Measurements from ENCODE around the gene IPCEF1.

Gene IPCEF1

DNA sequence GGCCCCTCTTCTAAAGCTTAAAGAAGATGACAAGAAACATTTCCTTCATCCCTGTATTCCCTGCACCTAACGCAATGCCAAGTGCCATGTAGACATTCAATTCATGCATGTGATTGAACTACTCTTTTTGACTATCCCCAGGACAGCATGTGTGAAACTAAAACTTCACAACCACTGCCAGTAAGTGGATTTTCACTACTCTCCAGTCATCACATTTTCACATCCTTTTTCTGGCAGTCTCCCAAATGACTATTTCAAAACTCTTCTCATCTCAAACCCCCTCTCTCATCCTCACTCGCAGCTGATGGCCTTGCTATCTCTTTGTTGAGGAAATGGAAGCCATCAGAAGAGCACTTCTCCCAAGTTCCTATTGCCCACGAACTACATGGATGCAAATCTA lies 194.9 kb downstream of the IPCEF1 start:
- H3K4me3 ChIP-seq (ENCODE audit: control insufficient read depth, low read depth, low read length): no peak overlapping the region
- no peak for DNase-seq (ENCODE audit: low read depth)
- TF ChIP-seq, protein P1, sequence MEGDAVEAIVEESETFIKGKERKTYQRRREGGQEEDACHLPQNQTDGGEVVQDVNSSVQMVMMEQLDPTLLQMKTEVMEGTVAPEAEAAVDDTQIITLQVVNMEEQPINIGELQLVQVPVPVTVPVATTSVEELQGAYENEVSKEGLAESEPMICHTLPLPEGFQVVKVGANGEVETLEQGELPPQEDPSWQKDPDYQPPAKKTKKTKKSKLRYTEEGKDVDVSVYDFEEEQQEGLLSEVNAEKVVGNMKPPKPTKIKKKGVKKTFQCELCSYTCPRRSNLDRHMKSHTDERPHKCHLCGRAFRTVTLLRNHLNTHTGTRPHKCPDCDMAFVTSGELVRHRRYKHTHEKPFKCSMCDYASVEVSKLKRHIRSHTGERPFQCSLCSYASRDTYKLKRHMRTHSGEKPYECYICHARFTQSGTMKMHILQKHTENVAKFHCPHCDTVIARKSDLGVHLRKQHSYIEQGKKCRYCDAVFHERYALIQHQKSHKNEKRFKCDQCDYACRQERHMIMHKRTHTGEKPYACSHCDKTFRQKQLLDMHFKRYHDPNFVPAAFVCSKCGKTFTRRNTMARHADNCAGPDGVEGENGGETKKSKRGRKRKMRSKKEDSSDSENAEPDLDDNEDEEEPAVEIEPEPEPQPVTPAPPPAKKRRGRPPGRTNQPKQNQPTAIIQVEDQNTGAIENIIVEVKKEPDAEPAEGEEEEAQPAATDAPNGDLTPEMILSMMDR (IDR thresholded peaks at IDR 0.05; ENCODE audit: control insufficient read depth, insufficient read depth, low read depth, low read length, missing control alignments): no peak

DNA sequence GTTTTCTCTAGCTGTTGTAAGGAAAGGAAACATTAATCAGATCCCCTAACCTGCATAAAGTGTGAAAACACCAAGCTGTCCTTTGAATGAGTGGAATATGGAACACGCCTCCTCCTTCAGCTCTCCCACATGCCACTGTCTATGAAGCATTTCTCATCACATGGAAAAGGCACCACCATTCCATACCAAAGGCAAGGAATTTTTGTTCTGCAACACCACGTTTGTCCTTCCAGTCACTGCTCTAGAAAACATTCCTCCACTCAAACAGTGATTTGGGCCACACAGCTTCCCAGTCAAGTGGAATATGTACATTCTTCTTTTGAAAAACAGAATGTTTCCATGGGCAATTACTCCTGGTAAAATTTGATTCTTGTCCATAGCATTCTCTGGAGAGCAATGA lies 197.5 kb downstream of the IPCEF1 start:
- TF ChIP-seq, protein P1 (IDR thresholded peaks at IDR 0.05; ENCODE audit: control insufficient read depth, insufficient read depth, low read depth, low read length, missing control alignments): no peak
- DNase-seq (ENCODE audit: low read depth): no peak
- H3K4me3 ChIP-seq (ENCODE audit: control insufficient read depth, low read depth, low read length): no peak overlapping the region

DNA sequence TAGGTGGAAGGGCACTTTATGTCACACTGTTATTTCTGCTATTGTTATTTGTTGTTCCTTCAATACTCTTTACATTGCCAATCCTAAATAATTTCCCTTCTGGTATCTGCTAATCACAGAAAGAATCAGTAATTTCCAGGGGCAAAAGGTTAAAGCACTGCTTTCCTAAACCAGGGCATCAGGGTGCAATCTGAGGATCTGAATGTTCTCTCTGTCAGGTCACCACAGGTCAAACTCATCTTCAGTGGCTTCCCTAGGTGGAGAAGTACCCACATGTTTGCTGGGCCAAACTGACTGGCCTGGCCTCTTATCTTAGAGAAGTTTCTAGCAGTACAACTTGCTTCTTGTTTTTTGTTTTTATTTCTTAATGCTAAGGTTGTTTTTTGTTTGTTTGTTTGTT lies 198.9 kb downstream of the IPCEF1 start:
- no peak overlapping the region for H3K4me3 ChIP-seq (ENCODE audit: control insufficient read depth, low read depth, low read length)
- TF ChIP-seq, protein P1 (IDR thresholded peaks at IDR 0.05; ENCODE audit: control insufficient read depth, insufficient read depth, low read depth, low read length, missing control alignments): no peak
- no peak for DNase-seq (ENCODE audit: low read depth)

DNA sequence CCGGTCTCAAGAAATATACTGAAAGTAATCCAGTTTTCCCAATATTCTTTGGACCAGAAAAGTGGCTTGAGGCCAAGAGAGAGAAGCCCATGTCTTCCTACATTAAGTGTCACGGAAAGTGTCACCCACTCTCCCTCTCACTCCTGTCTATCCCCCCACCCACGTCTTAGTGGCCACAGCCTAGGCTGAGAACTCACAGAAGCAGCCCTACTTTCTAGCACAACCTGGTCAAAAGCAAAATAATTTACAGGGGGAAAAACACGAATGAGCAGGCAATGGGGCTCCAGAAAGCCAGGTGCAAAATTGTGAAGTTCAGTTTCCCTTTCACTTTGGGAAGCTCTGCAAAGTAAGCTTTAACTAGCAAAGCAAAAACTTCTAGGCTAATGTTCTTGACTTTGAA lies 199.5 kb downstream of the IPCEF1 start:
- H3K4me3 ChIP-seq (ENCODE audit: control insufficient read depth, low read depth, low read length): no peak overlapping the region
- DNase-seq (ENCODE audit: low read depth): no peak

DNA sequence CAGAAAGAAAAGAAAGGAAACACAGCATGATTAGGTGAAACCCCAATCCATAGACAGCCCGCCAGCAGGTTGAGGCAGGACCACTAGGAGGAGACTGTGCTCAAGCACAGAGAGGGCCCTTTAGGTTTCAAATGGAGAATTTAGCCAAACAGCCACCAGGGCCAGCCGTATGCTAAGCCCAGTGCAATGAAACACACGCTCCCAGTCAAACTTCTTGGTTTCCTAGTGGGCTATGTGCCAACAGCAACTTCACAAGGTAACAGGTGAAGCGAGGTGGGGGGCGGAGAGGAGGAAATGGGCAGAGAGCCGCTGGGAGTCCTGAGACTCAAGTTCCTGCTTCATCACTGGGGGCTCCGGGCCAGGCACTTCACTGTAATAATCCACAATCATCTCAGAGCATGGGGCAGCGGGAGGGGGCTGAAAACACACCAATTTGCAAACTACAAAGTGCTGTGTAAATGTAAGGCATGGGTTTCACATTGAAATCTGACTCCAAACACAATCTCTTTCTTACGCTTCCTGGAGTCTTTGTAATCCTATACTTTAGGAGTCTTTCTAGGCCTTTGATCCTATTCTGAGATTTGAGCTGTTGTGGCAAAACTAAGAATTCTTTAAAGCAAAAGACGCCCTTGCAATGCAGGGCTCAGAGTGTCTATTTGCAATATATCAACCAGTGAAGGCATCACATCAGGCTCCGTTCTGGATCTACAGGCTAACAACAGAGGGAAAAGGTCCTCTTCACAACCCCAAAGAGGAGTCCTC lies 200.3 kb downstream of the IPCEF1 start:
- H3K4me3 ChIP-seq (ENCODE audit: control insufficient read depth, low read depth, low read length): no peak overlapping the region
- no peak for DNase-seq (ENCODE audit: low read depth)
- TF ChIP-seq, protein P1 (IDR thresholded peaks at IDR 0.05; ENCODE audit: control insufficient read depth, insufficient read depth, low read depth, low read length, missing control alignments): peak; percentile 77

More for the DNA sequence above, 199.5 kb downstream of the IPCEF1 start:
- TF ChIP-seq, protein P1 (IDR thresholded peaks at IDR 0.05; ENCODE audit: control insufficient read depth, insufficient read depth, low read depth, low read length, missing control alignments): no peak

DNA sequence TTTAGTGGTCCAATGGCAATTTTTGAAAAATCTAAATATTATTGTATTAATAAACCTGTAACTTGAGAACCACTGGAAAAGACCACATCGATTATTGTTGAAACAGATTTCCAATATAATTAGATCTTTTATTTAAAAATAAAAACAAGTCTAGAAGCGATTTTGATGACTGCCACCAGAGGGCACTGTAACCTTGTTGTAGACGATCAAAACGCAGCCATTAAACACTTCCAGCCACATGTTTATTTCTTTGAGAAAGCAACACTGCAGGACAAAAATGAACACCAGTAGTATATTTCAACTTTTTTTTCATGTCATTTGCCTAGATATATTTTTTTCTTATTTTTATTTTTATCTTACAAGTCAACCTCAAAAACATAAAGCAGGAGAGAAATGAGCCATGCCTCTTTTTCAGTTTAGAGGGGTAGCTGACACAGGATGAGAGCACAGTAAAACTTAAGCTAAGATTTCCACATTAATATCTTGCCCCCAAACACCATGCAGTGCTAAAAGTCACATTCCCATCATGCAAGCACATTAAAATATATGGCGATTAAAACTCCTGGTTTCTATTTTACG lies 202.1 kb downstream of the IPCEF1 start:
- peak; percentile 47 for DNase-seq (ENCODE audit: low read depth)
- H3K4me3 ChIP-seq (ENCODE audit: control insufficient read depth, low read depth, low read length): no peak overlapping the region
- TF ChIP-seq, protein P1 (IDR thresholded peaks at IDR 0.05; ENCODE audit: control insufficient read depth, insufficient read depth, low read depth, low read length, missing control alignments): peak; percentile 60

All from AG09309 (cell line).